HG03558 (cell line): ENCODE data around the gene SP140.
"Not testable (repeated sequence)": the region's sequence is repeated elsewhere in the genome, so short reads cannot be mapped to it uniquely, and the experiment has no call there.

Experiments used
- ATAC-seq: cut with Tn5 transposase; IDR thresholded peaks from one replicate; pipeline ENCODE4 v1.9.1; 2021; ENCODE audit warnings: moderate number of reproducible peaks; ENCODE audit not compliant: unreplicated experiment; ENCODE audit errors: extremely low read depth

Gene SP140

DNA sequence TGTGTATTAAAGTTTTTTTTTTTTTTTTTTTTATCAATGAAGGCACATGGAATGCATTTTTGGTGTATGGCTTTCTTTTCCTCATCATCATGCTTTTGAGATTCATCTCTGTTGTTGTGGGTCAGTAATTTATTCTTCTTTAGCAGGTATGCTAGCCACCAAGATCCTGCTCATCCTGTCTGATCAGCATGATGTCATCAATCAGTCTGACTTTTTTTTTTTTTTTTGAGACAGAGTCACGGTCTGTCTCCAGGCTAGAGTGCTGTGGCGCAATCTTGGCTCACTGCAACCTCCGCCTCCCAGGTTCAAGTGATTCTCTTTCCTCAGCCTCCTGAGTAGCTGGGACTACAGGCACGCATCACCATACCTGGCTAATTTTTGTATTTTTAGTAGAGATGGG lies 2.7 kb upstream of the SP140 start:
- ATAC-seq = not testable (repeated sequence)

GRCh38 chr2:230224458-230224857 lies 1.1 kb upstream of the SP140 start:
- no peak for ATAC-seq

DNA sequence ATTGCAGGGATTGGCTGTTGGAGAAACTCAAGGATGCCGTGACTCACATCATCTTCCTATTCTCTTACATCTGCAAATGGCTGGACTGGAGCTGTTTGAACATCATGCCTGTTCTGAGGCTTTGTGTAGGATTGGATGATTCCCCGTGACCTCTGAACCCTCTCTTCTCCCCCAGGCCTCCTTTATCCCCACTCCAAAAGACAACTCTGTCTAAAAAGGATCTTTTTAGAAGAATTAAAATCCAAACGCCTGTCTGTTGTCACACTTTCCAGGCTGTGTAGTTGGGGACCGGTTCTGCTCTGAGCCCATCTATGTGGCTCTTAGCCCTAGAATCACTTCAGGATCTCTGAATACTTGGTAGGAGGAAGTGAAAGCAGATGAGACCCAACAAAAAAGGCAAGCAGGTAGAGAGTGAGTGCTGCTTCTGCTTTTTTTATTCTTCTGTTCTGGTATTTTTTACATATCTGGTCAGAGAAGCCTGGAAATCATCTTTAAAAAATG lies 565 bp downstream of the SP140 start:
- peak; percentile 55 for ATAC-seq

GRCh38 chr2:230227216-230227615 lies 1.7 kb downstream of the SP140 start:
- ATAC-seq = no peak

DNA sequence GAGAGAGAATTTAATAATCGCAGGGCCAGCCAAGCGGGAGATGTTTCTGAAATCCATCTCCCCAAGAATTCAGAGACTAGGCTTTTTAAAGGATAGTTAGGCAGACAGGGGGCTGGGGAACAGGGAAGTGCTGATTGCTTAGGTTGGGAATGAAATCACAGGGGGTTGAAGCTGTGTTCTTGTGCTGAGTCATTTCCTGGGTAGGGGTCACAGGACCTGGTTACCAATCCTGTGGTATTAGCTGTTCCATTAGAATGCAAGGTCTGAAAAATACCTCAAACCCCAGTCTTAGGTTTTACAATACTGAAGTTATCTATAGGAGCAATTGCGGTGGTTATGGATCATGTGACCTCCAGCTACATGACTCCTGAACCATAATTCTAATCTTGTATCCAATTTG lies 4.6 kb downstream of the SP140 start:
- ATAC-seq = no peak

GRCh38 chr2:230230496-230231200 lies 5.1 kb downstream of the SP140 start:
- no peak for ATAC-seq

DNA sequence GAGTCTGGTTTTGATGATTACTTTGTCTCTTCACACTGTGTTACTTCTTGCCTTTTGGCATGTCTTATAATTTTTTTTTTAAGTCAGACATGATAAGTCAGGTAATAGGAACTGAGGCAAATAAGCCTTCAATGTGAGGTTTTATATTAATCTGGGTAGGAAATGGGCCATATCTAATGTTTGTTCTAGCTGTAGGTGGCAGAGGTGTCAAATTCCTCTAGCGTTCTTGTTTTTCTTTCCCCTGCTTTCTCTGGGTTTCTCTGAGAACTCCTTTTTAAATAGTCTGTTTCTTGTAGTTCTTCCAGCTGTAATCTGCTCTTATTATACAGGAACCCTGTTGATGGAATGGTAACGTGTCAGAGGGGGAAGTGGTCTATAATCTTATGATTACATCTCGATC lies 5.7 kb downstream of the SP140 start:
- no peak for ATAC-seq

GRCh38 chr2:230234122-230234722 lies 8.7 kb downstream of the SP140 start:
- ATAC-seq = no peak

DNA sequence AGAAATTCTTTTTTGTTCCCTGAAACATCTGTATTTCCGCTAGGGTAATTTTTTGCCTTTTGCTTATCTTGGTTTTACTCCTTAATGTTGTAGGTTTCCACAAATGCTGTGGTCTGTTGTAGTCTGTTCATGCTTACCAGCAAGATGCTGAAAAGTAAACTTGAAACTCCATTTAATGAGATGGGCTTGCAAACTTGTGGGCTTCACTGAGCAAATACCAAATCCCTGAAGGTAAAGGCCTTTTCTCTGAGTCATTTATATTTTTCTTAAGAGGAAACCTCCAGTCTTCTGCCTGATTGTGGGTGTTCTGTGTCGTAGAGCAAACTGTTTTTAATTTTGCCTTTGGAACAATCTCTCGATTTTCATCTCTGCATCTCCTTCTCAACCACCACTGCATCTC lies 9.3 kb downstream of the SP140 start:
- no peak for ATAC-seq

- no peak for ATAC-seq
These were observed 18.7 kb downstream of the SP140 start for GRCh38 chr2:230244211-230244610.

- ATAC-seq = no peak
These were observed 20.7 kb downstream of the SP140 start for GRCh38 chr2:230246206-230246605.

- ATAC-seq = no peak
These were observed 24.7 kb downstream of the SP140 start for GRCh38 chr2:230250231-230250630.

DNA sequence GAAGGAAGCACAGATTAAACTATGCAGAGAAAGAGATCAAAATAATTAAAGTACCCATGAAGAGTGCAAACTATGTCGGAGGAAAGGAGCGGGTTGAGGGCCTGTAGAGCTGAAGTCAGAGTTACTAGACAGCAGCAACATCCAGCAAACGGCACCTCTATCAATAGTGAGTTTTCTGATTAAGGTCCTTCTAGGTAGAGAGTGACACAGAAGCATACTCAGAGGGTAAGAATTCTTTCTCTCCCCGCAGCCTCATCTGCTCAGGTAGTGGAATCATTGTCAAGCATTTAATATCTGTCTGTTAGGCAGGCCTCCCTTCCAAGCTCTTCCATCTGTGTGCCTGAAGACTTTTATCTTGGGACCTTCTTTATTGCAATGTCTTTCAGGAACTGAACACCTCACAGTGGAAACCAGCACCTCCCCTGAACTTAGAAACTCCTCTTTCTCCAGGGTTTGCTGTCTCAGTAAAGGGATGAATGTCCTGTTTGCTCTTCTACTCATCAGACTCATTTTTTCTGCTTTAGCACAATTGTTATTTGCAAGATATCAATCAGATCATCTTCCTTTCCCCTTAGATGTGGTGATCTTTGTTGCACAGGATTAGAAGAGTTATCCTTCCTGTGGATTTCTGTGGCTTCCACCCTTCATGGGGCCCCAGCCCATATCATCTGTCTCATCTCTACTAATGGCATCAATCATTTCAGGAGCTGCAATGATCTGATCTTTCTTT lies 28.8 kb downstream of the SP140 start:
- ATAC-seq = no peak

- no peak for ATAC-seq
These were observed 31.3 kb downstream of the SP140 start for GRCh38 chr2:230256733-230257332.

DNA sequence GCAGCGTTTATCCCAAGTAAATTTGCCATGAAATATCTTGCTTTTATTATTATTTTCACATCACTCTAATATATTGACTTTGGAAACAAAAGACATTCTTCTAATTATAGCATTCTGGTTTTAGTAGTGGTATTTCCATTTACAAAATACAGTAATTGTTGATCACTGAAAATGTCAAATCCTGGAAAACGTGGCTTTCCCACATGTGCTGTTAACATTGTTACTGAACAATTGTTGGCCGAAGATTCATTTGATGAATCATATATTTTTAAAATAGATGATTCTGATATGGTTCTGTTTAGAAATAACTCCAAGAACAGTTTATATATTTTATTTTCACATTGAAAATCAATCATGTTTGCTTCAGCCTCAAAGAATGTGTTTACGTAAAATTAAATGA lies 32.9 kb downstream of the SP140 start:
- no peak for ATAC-seq

DNA sequence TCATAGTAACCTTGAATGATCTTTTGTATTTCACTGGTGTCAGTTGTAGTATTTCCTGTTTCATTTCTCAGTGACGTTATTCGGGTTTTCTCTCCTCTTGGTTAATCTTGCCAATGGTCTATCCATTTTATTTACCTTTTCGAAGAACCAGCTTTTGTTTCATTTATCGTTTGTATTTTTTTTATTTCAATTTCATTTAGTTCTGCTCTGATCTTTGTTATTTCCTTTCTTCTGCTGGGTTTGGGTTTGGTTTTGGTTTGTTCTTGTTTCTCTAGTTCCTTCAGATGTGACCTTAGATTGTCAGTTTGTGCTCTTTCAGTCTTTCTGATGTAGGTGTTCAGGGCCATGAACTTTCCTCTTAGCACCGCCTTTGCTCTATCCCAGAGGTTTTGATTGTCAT lies 36.7 kb downstream of the SP140 start:
- no peak for ATAC-seq

DNA sequence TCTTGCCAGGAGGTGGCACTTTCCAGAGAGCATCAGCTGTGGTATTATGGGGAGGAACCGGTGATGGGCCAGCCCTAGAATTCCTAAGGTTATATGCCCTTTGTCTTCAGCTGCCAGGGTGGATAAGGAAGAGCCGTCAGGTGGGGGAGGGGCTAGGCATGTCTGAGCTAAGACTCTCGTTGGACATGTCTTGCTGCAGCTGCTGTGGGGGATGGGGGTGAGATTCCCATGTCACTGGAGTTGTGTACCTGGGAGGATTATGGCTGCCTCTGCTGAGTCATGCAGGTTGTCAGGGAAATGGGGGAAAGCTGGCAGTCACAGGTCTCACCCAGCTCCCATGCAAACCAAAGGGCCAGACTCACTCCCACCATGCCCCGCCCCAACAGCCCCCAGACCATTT lies 39.4 kb downstream of the SP140 start:
- not testable (repeated sequence) for ATAC-seq

GRCh38 chr2:230266638-230267037 lies 41.1 kb downstream of the SP140 start:
- no peak for ATAC-seq

DNA sequence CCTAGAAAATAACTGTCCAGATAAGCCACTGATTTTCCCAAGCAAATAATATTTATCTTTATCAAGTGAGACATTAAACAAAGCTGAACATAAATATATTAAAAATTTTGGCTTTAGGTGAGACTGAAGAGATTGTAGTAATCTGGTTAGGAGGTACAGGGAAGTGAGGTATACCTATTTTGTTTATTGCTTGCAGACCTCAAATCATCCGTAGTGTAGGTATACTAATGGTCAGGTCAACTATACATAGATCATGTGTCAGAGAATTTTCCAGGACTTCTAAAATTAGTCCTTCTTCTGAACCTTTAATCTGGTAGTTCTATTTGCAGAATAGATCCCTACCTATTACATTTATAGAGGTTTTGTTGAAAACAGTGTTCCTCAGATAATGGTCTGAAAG lies 41.5 kb downstream of the SP140 start:
- no peak for ATAC-seq

DNA sequence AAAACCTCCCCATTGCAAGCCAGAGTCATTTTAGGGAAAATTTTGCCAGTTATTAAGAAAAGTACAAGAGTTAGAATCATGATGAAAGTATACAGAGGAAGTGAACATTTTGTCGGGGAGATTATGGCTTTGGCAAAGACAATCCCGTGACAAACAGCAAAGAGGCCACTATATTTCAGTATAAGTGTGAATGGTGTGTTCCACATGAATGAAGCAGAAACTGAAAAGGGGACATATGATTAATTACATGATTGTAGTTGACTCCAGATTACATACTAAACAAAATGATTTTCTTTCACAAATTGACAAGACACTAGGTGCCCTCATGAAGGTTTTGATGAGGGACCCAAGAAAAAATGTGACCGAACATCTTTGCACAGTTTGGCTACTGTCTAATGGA lies 42.0 kb downstream of the SP140 start:
- ATAC-seq = peak; percentile 59
